Thoracic aorta (tissue), 2 donors: Measurements from ENCODE around the gene COPS8. TPM values are rescaled to one million over a fixed set of nuclear protein-coding genes. Genes with fewer than 3 reads are reported as not detected.
A peak's percentile ranks its signal among the peaks of the same experiment; 100 is the strongest.

Source experiments
- ATAC-seq: fragments of 150-250 bp; one replicate; pipeline ENCODE4 v1.8.0; 2017; ENCODE audit warnings: low read depth; ENCODE audit not compliant: insufficient number of reproducible peaks, low FRiP score
- DNase-seq: peaks from one replicate; pipeline ENCODE4 v3.0.0-alpha.2; 2020; ENCODE audit warnings: low spot score
- H3K27ac ChIP-seq, 2 donors: fragments of 200-600 bp; sonication (generic); 1 replicate in 1 of 2; 2 replicates in 1 of 2; pipeline ENCODE4 v1.5.1; 2016; ENCODE audit warnings: mild to moderate bottlenecking in 2 of 2, moderate library complexity in 2 of 2
- H3K27me3 ChIP-seq: fragments of 200-600 bp; sonication (generic); replicated peaks from 2 replicates; pipeline ENCODE4 v1.6.0; 2016; ENCODE audit warnings: mild to moderate bottlenecking; ENCODE audit not compliant: insufficient read depth
- H3K36me3 ChIP-seq: fragments of 200-600 bp; sonication (generic); one replicate; pipeline ENCODE4 v1.5.1; 2016
- H3K4me1 ChIP-seq, 2 donors: fragments of 200-600 bp; sonication (generic); 1 replicate in 1 of 2; 2 replicates in 1 of 2; pipeline versions ENCODE4 v1.5.1 to v1.6.0; 2016; ENCODE audit warnings: low read depth in 2 of 2, mild to moderate bottlenecking in 1 of 2; ENCODE audit not compliant: control insufficient read depth in 1 of 2
- H3K4me3 ChIP-seq: fragments of 200-600 bp; sonication (generic); 2 replicates; pipeline ENCODE4 v1.5.1; 2016; ENCODE audit warnings: mild to moderate bottlenecking
- H3K9me3 ChIP-seq: fragments of 200-600 bp; sonication (generic); 2 replicates; pipeline ENCODE4 v1.5.1; 2016
- total RNA-seq, 2 donors: library from RNA; depleted of rRNA; stranded (reverse); fragments of >200 nt; gene quantifications; one replicate each; pipeline versions ENCODE4 v1.1.0 to v1.2.3, GENCODE V29; 2016
- TF ChIP-seq, protein P1 (sequence below): fragments of 200-600 bp; sonication (generic); IDR thresholded peaks from one replicate; pipeline ENCODE4 v1.5.1; 2019; ENCODE audit warnings: antibody characterized with exemption

The COPS8 gene
- total RNA-seq, 2 donors from 2014 or later, result 62.8 to 83.7 TPM

DNA sequence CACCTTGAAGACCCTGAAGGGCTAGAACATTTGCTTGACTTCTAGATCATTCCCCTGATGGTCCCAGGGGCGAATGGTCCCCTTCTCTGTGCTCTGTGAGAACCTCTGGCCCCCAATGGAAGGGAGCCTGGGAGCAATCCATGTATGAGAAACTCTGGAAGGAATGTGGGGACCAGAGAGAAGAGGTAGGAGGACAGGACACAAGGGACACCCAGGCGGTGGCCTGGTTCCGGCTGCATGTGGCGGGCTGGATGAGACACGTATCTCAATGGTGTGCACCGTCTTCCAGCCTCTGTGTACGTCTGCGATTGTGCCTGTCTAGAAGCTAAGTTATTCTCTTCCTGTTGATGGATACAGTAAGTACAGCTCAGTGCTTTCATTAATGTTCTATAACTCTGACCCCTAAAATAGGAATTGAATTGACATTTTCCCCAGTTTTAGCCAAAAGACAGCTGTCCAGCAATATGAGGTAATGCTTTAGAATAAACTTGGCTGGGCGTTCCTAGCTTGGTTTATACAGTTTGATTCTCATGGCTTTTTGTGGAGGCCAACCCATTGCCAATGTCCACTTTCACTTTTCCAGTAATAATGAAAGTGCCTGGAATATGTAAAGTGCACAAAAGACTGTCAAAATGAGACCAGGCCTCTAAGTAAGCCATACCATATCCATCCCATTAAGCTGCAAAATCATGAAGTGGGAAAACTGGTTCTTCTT, 30.1 kb upstream of the COPS8 start:
- no peaks in the 10 kb centered on the region for H3K9me3 ChIP-seq
- DNase-seq, result no peak
- H3K36me3 ChIP-seq, result no peaks in the 10 kb centered on the region
- peaks cover 0 to 10% of the 10 kb centered on the region in 2 donors for H3K4me1 ChIP-seq
- peak overlapping the region in 1 of 2 donors; percentile 18 for H3K27ac ChIP-seq
- no peak for ATAC-seq
- TF ChIP-seq, protein P1, sequence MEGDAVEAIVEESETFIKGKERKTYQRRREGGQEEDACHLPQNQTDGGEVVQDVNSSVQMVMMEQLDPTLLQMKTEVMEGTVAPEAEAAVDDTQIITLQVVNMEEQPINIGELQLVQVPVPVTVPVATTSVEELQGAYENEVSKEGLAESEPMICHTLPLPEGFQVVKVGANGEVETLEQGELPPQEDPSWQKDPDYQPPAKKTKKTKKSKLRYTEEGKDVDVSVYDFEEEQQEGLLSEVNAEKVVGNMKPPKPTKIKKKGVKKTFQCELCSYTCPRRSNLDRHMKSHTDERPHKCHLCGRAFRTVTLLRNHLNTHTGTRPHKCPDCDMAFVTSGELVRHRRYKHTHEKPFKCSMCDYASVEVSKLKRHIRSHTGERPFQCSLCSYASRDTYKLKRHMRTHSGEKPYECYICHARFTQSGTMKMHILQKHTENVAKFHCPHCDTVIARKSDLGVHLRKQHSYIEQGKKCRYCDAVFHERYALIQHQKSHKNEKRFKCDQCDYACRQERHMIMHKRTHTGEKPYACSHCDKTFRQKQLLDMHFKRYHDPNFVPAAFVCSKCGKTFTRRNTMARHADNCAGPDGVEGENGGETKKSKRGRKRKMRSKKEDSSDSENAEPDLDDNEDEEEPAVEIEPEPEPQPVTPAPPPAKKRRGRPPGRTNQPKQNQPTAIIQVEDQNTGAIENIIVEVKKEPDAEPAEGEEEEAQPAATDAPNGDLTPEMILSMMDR, result no peak
- H3K4me3 ChIP-seq, result no peak overlapping the region
- no peaks in the 10 kb centered on the region for H3K27me3 ChIP-seq

DNA sequence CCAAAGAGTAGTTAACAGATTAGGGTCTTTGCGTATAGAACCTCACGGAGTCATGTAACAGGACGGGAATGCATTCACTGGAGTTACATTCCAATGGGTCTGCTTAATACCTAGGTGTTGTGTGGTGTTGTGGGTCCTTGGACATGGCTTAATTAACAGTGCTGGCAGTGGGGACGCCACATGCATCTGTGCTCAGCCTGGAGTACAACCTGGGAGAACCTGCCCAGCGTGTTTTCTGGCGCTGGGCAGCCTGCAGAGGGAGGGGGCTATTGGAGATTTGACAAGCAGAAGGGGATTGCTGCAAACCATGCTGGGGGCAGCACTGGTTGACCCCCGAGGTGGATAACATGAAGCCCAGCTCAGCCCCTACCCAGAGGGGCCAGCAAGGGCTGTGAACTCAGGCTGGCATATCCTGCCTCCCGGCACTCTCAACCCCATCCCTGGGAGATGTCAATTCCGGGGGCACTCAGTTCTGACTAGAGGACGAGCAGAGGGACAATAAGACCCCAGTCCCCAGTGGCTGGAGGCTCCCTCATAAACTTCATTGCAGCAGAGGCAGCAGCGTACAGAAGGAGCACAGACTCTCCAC, 29.3 kb upstream of the COPS8 start:
- TF ChIP-seq, protein P1, result no peak
- H3K9me3 ChIP-seq, result no peaks in the 10 kb centered on the region
- H3K27ac ChIP-seq, result peak overlapping the region in 1 of 2 donors; percentile 18
- no peak overlapping the region for H3K4me3 ChIP-seq
- no peak for ATAC-seq
- no peak for DNase-seq
- H3K27me3 ChIP-seq, result no peaks in the 10 kb centered on the region
- H3K36me3 ChIP-seq, result no peaks in the 10 kb centered on the region
- peaks cover 0 to 10% of the 10 kb centered on the region in 2 donors for H3K4me1 ChIP-seq

DNA sequence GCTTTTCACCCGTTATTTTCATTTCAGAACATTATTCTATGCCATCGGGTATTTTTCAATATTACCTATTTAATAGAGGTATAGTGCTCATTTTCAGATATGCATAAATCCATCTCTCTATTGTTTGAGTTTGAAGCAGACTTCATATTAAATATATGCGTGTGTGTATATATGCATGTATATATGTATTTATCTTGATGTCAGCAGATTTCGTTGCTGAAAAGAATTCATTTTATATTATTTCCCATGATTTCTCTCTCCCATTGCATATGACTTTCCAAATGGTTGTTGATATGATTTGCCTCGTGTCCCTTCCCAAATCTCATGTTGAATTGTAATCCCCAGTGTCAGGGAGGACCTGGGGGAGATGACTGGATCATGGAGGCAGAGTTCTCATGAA, 28.6 kb upstream of the COPS8 start:
- DNase-seq (no peak), ATAC-seq (no peak)
- H3K27ac ChIP-seq, result no peak overlapping the region
- H3K27me3 ChIP-seq, result no peaks in the 10 kb centered on the region
- no peaks in the 10 kb centered on the region for H3K36me3 ChIP-seq
- H3K4me1 ChIP-seq, result peaks cover 0 to 10% of the 10 kb centered on the region in 2 donors
- TF ChIP-seq, protein P1, result no peak
- H3K4me3 ChIP-seq, result no peak overlapping the region
- no peaks in the 10 kb centered on the region for H3K9me3 ChIP-seq

DNA sequence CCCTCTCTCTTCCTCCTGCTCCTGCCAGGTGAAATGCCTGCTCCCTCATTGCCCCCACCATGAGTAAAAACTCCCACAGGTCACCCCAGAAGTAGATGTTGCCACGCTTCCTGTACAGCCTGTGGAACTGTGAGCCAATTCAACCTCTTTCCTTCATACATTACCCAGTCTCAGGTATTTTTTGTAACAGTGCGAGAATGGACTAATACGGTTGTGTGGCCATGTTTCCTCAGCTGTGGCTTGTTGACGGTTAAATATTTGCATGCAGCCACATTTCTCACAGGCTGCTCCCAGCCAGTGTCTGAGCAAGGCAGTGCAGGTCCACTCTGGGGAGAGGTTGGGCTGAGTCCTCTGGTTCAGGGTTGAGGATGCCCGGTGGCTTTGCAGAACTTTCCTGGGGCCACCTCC, 27.8 kb upstream of the COPS8 start:
- DNase-seq (no peak), ATAC-seq (no peak)
- Histone ChIP-seq H3K4me1 (peaks cover 0 to 10% of the 10 kb centered on the region in 2 donors), H3K27me3 (no peaks in the 10 kb centered on the region), H3K4me3 (no peak overlapping the region), H3K9me3 (no peaks in the 10 kb centered on the region), H3K36me3 (no peaks in the 10 kb centered on the region), H3K27ac (no peak overlapping the region)
- TF ChIP-seq, protein P1, result no peak

DNA sequence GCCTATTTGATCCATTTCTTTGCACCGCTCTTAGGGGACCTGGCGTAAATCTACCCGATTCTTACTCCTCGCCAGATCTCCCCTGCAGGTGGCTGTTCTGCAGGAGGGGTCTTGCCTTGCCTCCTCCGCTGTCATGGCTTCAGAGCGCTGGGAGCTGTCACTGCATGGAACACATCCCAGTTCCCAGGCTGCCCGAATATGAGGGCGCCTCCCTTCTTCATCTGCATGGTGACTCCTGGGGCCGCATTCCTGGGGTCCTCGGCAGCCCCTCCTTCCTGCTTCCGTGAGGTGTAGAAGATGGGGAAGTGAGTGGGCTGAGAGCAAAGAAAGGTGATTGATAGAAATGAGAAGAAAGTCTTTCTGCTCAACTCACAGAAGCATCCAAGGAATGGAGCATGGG, 27.3 kb upstream of the COPS8 start:
- Histone ChIP-seq H3K4me3 (no peak overlapping the region), H3K27ac (no peak overlapping the region), H3K27me3 (no peaks in the 10 kb centered on the region), H3K4me1 (peaks cover 0 to 10% of the 10 kb centered on the region in 2 donors), H3K36me3 (no peaks in the 10 kb centered on the region), H3K9me3 (no peaks in the 10 kb centered on the region)
- DNase-seq, result no peak
- TF ChIP-seq, protein P1, result no peak
- no peak for ATAC-seq
